Right lobe of liver (tissue), 6 donors: ENCODE results near the gene QRICH2. TPM values are rescaled to one million over a fixed set of nuclear protein-coding genes. Genes with fewer than 3 reads are reported as not detected.
A peak's percentile ranks its signal among the peaks of the same experiment; 100 is the strongest.

ENCODE experiments used
- ATAC-seq, 4 donors: fragments of 200-7000 bp; cut with Tn5 transposase; one replicate each; pipeline ENCODE4 v1.9.1; 2020; ENCODE audit warnings: mild to moderate bottlenecking in 4 of 4, moderate library complexity in 4 of 4
- DNase-seq, 3 donors: peaks; one replicate each; pipeline ENCODE4 v3.0.0-alpha.2; 2020
- H3K27ac ChIP-seq, 3 donors: fragments of 200-600 bp; one replicate each; pipeline ENCODE4 v1.8.0; 2022
- H3K27me3 ChIP-seq, 2 donors: fragments of 200-600 bp; one replicate each; pipeline ENCODE4 v1.8.0; 2022
- H3K36me3 ChIP-seq, 4 donors: fragments of 200-600 bp; sonication (generic) in 1 of 4; one replicate each; pipeline versions ENCODE4 v1.5.1 to v1.8.0; 2017 to 2022; ENCODE audit warnings: control low read depth in 1 of 4
- H3K4me1 ChIP-seq, 4 donors: fragments of 200-600 bp; sonication (generic) in 1 of 4; one replicate each; pipeline versions ENCODE4 v1.5.1 to v1.8.0; 2017 to 2022; ENCODE audit warnings: control low read depth in 1 of 4
- H3K4me3 ChIP-seq, 3 donors: fragments of 200-600 bp; one replicate each; pipeline ENCODE4 v1.8.0; 2022
- H3K9me3 ChIP-seq, 4 donors: fragments of 200-600 bp; sonication (generic) in 1 of 4; one replicate each; pipeline versions ENCODE4 v1.5.1 to v1.8.0; 2017 to 2022; ENCODE audit warnings: control low read depth in 1 of 4
- CTCF ChIP-seq, 4 donors: fragments of 200-600 bp in 3 of 4; fragments of 450-650 bp in 1 of 4; IDR thresholded peaks; one replicate each; pipeline versions ENCODE4 v1.5.1 to v1.8.0; 2016 to 2022; ENCODE audit warnings: antibody characterized with exemption in 4 of 4, mild to moderate bottlenecking in 2 of 4
- POLR2A ChIP-seq: fragments of 450-650 bp; IDR thresholded peaks from one replicate; pipeline ENCODE4 v1.6.1; 2017; ENCODE audit warnings: antibody characterized with exemption, mild to moderate bottlenecking
- WGBS: methylation state at CpG from one replicate; pipeline ENCODE4 v1.1.6; 2018; ENCODE audit warnings: low coverage, low lambda C conversion rate; ENCODE audit not compliant: insufficient coverage; ENCODE audit errors: missing lambda C conversion rate; 5-methylcytosine and 5-hydroxymethylcytosine counted together
- intact Hi-C, 2 donors: fragments of 100-400 bp; cut with DNase I; formaldehyde crosslinking; loops; one replicate each; pipeline versions ENCODE4 v1.11.2 to v1.14.1; 2022
- total RNA-seq, 6 experiments: library from RNA; depleted of rRNA in 2 of 6; stranded (reverse); fragments of >200 nt in 2 of 6; fragmentation: NEBNext Ultra II Directional in 3 of 6; extraction: Animal tissue kit (Norgen Biotek cat#: 25700) in 3 of 6; gene quantifications; one replicate each; pipeline versions ENCODE4 v1.1.0 to v1.2.4, GENCODE V29; 2016 to 2023
- donor health status: DM: no; HTN: yes; CAD: no.
- donor health status: DM: no; HTN: no; CAD: no.
- donor health status: DM: no; HTN: no; CAD: no.
- donor health status: DM: no; HTN: yes; CAD: no.
- donor health status: DM: no; HTN: yes; CAD: no.

QRICH2 gene
- total RNA-seq, 6 experiments from 2014 or later, result 0.43 to 2.2 (median 1.5) TPM

DNA sequence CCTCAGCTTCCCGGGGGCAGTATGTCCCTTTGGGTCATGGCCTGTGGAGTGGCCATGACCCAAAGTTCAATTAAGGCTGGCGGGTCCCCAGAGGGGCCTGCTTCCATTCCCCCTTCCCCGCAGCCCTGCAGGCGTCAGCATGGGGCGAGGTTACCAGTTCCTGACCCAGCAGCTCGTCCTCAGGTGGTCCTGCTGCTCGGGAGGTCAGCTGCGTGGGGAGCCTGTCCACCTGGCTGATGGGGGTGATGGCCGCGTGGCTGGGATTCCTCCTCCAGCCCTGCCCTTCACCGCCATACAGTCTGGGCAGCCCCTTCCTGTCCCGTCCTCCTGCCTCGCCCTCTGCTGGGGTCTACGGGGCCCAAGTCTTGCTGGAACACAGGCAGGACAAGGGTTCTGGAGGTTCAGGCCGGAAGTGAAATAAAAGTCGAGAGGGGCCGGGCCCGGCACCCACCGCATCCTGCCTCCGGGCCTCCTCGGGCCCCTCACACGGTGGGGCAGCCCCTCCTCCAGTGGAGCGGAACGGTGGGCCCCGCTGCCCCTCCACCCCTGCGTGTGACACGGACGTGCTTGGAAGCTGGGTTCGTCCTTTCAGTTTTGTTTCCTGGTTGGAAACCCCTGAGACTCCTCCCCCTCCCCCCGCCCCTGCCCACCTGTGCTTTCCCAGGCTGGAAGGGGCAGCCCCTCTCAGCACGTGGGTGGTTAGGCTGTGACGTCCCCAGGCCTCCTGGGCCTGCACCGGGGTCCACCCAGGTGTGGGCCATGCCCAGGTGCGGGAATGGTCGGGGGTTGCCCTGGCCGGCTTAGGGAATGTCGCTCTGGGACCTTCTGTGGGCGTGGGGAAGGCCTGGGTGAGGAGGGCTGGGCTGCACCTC is 36.2 kb downstream of the QRICH2 start:
- peak; percentile 6 to 27 (median 11) for ATAC-seq
- peaks cover 0 to 34% (median 8%) of the 10 kb centered on the region in 4 donors for H3K4me1 ChIP-seq
- H3K27ac ChIP-seq, result peak overlapping the region; percentile 21 to 47 (median 26)
- WGBS, result 21% methylated on average over 10 of the region's 38 CpGs
- H3K36me3 ChIP-seq, result no peaks in the 10 kb centered on the region
- TF ChIP-seq CTCF (IDR thresholded peaks at IDR 0.05), result no peak
- peak; percentile 26 for TF ChIP-seq POLR2A
- peak in 2 of 3 donors; percentile 46 to 50 for DNase-seq
- H3K27me3 ChIP-seq, result no peaks in the 10 kb centered on the region
- intact Hi-C loops, result no loop called here
- peak overlapping the region; percentile 12 to 32 (median 14) for H3K4me3 ChIP-seq
- no peaks in the 10 kb centered on the region for H3K9me3 ChIP-seq

DNA sequence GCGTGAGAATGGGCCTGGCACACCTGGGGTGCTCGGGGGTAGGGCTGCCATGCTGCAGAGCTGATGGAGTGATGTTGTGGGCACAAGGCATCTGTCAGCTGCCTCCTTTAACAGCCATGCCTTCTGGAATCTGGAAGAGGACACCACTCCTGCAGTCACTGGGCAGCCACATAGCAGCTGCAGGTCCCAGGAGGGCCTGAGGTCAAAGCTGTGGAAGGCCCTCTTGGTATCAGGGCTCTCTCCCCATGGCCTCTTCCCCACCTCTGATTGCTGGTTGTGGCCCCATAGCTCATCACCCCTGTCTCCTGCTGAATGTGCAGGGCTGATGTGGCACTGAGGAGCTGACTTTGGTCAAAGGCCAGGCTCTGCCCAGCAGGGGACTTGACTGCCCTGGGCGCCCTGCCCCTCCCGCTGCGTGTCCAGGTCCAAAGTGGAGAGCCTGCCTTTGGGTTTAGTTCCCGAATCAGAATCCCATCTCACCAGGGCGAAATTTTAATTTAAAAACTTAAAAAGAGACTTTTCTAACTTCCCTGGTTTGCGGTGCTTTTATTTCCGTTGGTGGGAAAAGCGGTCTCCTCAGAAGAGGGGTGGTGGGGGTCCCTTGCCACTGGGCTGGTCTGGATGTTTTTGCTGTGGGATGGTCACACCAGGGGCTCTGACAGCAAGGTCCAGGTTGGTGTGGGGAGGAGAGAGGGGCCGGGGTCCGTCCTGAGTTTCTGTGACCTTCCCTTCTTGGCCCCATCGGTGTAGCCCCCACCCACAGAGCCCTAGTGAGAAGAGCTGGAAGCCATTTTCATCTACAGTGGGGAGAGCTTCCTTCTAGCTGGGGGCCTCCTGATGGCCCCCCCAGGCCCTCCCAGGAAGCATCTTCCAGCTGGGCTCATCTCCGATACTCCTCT is 37.1 kb downstream of the QRICH2 start:
- peak in 3 of 4 donors; percentile 4 to 40 (median 33) for ATAC-seq

DNA sequence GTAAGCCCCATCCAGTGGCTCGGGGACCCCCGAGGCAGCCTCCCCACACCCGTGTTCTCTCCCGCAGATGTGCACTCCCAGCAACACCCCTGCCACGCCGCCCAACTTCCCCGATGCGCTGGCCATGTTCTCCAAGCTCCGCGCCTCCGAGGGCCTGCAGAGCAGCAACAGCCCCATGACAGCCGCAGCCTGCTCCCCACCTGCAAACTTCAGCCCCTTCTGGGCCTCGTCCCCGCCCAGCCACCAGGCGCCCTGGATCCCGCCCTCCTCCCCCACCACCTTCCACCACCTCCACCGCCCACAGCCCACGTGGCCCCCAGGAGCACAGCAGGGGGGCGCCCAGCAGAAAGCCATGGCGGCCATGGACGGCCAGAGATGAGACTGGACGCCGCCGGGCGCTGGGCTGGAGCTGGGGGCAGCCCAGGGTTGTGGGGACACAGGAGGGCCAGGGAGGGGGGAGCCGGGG is 37.9 kb downstream of the QRICH2 start:
- WGBS, result no CpG with 5 or more reads among the region's 26 CpGs
- no peaks in the 10 kb centered on the region for H3K36me3 ChIP-seq
- H3K4me3 ChIP-seq, result no peak overlapping the region
- H3K4me1 ChIP-seq, result peaks cover 0 to 40% (median 11%) of the 10 kb centered on the region in 4 donors
- DNase-seq, result no peak
- no peaks in the 10 kb centered on the region for H3K27me3 ChIP-seq
- TF ChIP-seq POLR2A (no peak), CTCF (IDR thresholded peaks at IDR 0.05) (no peak)
- no peaks in the 10 kb centered on the region for H3K9me3 ChIP-seq
- H3K27ac ChIP-seq, result no peak overlapping the region
- no peak for ATAC-seq
- intact Hi-C loops, result no loop called here

More for the DNA sequence above, 37.1 kb downstream of the QRICH2 start:
- intact Hi-C loops, result no loop called here
- TF ChIP-seq CTCF (IDR thresholded peaks at IDR 0.05) (no peak), POLR2A (no peak)
- no peaks in the 10 kb centered on the region for H3K36me3 ChIP-seq
- WGBS, result 79% methylated on average over 7 of the region's 14 CpGs
- DNase-seq, result peak in 1 of 3 donors; percentile 74
- H3K27ac ChIP-seq, result peak overlapping the region in 2 of 3 donors; percentile 21 to 47
- no peaks in the 10 kb centered on the region for H3K27me3 ChIP-seq
- peaks cover 0 to 40% (median 11%) of the 10 kb centered on the region in 4 donors for H3K4me1 ChIP-seq
- H3K9me3 ChIP-seq, result no peaks in the 10 kb centered on the region
- peak overlapping the region in 1 of 3 donors; percentile 14 for H3K4me3 ChIP-seq
